GM13976 (cell line): ENCODE results near the gene NEMF.
A peak's percentile ranks its signal among the peaks of the same experiment; 100 is the strongest.
"Not testable (repeated sequence)": the region's sequence is repeated elsewhere in the genome, so short reads cannot be mapped to it uniquely, and the experiment has no call there.

Source experiments
- DNase-seq: peaks from one replicate; pipeline ENCODE4 v3.0.0; 2012; ENCODE audit warnings: low spot score
- in situ Hi-C: fragments of 300-500 bp; cut with MboI; formaldehyde crosslinking; loops from one replicate; pipeline ENCODE4 v1.12.0; 2022; ENCODE audit warnings: low sequenced_read_pairs, mixed read lengths, inconsistent platforms; ENCODE audit not compliant: unreplicated experiment
- TF ChIP-seq, protein P1 (sequence below): IDR thresholded peaks from 2 replicates; pipeline ENCODE4 v1.5.1; 2012; ENCODE audit warnings: borderline replicate concordance, mild to moderate bottlenecking; ENCODE audit not compliant: insufficient read depth; ENCODE audit errors: extremely low read depth, missing control alignments, control extremely low read depth

NEMF gene

DNA sequence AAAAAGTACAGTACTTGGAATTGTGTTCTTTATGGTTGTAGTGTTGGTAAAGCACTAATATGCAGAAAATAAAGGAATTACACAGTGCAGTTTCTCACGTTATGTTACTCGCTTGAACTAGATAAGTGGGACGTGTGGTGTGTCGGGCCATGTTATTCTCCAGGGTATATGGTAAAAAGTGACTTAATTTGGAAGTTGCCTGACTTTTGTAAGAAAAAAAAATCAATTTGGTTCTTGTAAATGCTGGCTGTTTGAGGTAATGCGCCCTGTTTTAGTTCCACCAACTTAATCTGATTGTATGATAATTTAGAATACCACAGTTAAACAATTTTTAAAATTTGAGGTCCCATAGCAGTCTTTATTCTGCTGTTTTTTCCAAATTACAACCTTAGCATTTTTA, 44.4 kb upstream of the NEMF start:
- TF ChIP-seq, protein P1, sequence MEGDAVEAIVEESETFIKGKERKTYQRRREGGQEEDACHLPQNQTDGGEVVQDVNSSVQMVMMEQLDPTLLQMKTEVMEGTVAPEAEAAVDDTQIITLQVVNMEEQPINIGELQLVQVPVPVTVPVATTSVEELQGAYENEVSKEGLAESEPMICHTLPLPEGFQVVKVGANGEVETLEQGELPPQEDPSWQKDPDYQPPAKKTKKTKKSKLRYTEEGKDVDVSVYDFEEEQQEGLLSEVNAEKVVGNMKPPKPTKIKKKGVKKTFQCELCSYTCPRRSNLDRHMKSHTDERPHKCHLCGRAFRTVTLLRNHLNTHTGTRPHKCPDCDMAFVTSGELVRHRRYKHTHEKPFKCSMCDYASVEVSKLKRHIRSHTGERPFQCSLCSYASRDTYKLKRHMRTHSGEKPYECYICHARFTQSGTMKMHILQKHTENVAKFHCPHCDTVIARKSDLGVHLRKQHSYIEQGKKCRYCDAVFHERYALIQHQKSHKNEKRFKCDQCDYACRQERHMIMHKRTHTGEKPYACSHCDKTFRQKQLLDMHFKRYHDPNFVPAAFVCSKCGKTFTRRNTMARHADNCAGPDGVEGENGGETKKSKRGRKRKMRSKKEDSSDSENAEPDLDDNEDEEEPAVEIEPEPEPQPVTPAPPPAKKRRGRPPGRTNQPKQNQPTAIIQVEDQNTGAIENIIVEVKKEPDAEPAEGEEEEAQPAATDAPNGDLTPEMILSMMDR = no peak
- no peak for DNase-seq
- in situ Hi-C loops = loop anchor here (10.0 kb wide), 2 partner anchors 108 to 188 kb away; no protein-coding TSS in a partner anchor

DNA sequence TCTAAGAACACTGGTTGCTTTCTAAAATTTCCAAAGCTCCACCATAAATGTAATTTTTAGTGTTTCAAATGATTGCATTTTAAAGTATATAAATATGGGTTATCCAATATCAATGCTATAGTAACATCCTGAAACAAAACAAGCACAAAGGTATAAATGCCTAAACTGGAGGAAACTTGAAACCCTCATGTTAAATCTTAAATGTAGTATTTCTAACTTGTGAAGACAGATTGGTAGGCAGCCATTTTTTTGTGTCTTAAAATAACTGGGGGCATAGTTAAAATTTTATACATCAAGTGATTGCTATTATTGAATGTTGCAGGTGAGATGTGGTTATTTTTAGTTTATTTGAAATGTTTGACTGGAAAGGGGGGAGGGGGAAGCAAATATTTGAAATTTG, 43.7 kb upstream of the NEMF start:
- in situ Hi-C loops = loop anchor here (10.0 kb wide), 2 partner anchors 109 to 189 kb away; no protein-coding TSS in a partner anchor
- DNase-seq = not testable (repeated sequence)

DNA sequence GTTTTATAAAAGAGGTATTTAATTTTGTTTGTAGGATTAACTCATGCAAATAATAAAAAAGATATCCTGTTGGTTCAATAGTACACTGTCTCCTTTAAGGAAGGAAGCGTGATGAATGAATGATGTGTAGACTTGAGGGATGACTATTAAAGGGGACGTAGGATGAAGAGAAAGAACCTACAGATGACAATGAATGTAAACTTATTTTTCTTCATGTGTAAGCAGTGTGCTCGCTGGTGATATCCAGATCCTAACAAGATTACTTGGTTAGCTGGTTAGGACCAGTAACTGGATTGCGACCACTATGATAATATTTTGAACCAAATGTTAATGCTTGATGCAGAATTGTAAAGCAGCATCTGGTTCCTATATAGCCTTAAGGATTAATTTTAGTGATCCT, 42.9 kb upstream of the NEMF start:
- in situ Hi-C loops = loop anchor here (10.0 kb wide), 2 partner anchors 109 to 189 kb away; no protein-coding TSS in a partner anchor
- DNase-seq = no peak
- TF ChIP-seq, protein P1 = no peak

DNA sequence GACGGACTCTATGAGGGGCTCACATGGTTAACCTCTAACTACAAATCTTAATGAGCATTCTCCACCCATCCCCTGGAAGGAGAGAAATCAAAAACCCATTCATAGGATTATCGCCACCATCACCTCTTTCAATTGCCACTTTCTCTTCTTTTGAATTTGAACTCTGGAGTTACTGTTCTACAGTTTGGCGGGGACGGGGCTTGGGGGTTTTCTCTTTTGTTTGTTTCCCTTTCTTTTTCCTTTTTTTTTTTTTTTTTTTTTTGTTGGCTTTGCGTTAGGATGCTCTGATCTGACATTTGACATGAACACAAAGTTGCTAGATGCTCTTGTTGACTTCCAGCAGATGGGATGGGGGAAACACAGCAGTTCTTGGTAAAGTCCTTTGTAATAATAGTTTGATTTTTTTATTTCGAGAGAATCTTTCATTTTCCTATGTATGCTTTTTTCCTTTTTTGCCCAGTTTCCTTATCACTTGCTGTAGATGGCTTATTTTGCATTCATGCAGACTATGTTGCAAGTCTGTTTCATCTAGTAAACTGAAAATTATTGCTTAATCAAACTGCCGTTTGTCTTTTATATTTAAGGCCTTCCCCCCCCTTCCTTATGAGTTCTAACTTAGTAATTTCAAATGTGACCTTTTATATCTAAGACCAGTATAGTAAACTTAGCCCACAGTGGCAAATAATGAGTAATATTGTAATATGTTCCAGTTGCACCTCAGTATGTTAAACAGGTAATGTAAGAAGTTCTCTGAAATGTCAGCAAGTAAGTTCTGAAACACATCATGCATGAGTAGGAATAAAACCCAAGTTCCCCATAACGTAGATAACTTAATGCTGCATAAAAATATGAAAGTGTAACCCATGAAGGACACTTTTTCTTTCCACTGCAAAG, 41.9 kb upstream of the NEMF start:
- DNase-seq = not testable (repeated sequence)
- in situ Hi-C loops = loop anchor here (10.0 kb wide), 2 partner anchors 110 to 190 kb away; no protein-coding TSS in a partner anchor

DNA sequence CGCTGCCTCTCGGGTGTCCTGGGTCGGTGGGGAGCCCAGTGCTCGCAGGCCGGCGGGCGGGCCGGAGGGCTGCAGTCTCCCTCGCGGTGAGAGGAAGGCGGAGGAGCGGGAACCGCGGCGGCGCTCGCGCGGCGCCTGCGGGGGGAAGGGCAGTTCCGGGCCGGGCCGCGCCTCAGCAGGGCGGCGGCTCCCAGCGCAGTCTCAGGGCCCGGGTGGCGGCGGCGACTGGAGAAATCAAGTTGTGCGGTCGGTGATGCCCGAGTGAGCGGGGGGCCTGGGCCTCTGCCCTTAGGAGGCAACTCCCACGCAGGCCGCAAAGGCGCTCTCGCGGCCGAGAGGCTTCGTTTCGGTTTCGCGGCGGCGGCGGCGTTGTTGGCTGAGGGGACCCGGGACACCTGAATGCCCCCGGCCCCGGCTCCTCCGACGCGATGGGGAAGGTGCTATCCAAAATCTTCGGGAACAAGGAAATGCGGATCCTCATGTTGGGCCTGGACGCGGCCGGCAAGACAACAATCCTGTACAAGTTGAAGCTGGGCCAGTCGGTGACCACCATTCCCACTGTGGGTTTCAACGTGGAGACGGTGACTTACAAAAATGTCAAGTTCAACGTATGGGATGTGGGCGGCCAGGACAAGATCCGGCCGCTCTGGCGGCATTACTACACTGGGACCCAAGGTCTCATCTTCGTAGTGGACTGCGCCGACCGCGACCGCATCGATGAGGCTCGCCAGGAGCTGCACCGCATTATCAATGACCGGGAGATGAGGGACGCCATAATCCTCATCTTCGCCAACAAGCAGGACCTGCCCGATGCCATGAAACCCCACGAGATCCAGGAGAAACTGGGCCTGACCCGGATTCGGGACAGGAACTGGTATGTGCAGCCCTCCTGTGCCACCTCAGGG, 41.0 kb upstream of the NEMF start:
- in situ Hi-C loops = loop anchor here (10.0 kb wide), 2 partner anchors 111 to 191 kb away; no protein-coding TSS in a partner anchor
- DNase-seq = peak; percentile 76
- TF ChIP-seq, protein P1 = no peak

DNA sequence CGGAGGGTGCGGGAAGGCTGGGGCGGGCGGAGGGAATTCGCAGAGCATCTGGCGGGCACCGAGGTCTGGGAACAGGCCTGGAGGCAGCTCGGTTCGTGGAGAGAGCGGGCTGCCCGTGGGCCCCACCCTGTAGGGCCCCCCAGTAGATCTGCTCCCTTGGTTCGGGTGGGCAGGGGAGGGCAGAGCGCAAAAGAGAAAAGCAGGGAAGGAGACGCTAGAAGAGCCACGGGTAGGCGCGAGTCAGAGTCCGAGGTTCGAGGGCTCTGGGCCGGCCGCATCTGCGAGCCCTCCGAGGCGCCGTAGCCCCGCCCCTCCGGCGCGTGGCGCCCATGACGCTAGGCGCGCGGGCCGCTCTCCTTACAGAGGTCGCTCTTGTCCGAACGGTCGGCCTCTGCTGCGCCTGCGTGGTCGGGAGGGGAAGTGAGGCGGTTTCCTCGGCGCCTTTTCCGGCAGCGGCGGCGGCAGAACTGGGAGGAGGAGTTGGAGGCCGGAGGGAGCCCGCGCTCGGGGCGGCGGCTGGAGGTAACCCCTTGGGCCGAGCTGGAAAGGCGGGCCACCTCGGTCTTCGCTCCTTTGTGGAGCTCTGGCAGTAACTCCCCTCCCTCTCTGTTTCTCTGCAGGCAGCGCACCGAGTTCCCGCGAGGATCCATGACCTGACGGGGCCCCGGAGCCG, 40.2 kb upstream of the NEMF start, which contains the start of gene ARF6:
ARF6 (plus strand) TSS at position 447 of the 673 bp plus-strand sequence. CDS start 655 bp downstream, outside the sequence.
- in situ Hi-C loops = loop anchor here (10.0 kb wide), 2 partner anchors 112 to 192 kb away; no protein-coding TSS in a partner anchor
- TF ChIP-seq, protein P1 = peak; percentile 14
- DNase-seq = peak; percentile 97

DNA sequence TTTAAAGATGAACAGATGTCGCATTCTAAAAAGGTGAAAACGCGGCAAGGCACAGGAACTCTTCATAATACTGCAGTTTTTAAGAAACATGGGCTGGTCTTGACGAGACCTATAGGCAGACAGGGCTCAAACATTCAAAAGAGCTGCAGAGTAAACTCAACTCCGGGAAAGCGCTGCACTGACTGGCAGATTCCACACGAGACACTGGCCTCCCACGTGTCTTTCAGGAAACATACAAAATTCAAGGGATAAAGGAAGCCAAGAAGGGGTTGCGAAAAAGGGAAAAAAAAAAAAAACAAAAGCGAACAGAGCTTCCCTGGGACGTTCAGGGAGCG, 39.7 kb upstream of the NEMF start:
- in situ Hi-C loops = loop anchor here (10.0 kb wide), 2 partner anchors 113 to 193 kb away; no protein-coding TSS in a partner anchor
- TF ChIP-seq, protein P1 = no peak
- DNase-seq = peak; percentile 70
